B cell (primary cell): ENCODE results near the gene CCDC170. TPM values are rescaled to one million over a fixed set of nuclear protein-coding genes. Genes with fewer than 3 reads are reported as not detected.

Experiments used
- ATAC-seq: fragments of 200-7000 bp; cut with Tn5 transposase; one replicate; pipeline ENCODE4 v1.10.0; 2021; ENCODE audit warnings: low read depth, mild to moderate bottlenecking, moderate number of reproducible peaks, moderate library complexity
- CTCF ChIA-PET: fragments of 350-600 bp; sonication (Branson Sonifier 250); formaldehyde crosslinking; loops from one replicate; lab custom pipeline; 2021; ENCODE audit warnings: antibody characterized with exemption, inconsistent platforms; lab: Charles Lee
- POLR2A ChIA-PET: fragments of 350-600 bp; sonication (Branson Sonifier 250); formaldehyde crosslinking; loops from one replicate; lab custom pipeline; 2021; ENCODE audit warnings: antibody characterized with exemption; lab: Charles Lee
- DNase-seq: peaks from one replicate; pipeline ENCODE4 v3.0.0; 2013
- H2AFZ ChIP-seq: 2 replicates; pipeline ENCODE4 v1.6.1; 2012; ENCODE audit warnings: mild to moderate bottlenecking, low read depth, low read length; ENCODE audit not compliant: insufficient read depth, poor library complexity, severe bottlenecking
- H3K27ac ChIP-seq, 2 donors: 1 replicate in 1 of 2; 2 replicates in 1 of 2; pipeline ENCODE4 v1.5.1; 2012 to 2013; ENCODE audit warnings: low read length in 2 of 2, mild to moderate bottlenecking in 2 of 2, moderate library complexity in 1 of 2
- H3K27me3 ChIP-seq, 4 experiments: fragments of 200-600 bp in 1 of 4; sonication (generic) in 1 of 4; replicated peaks in 1 of 4; 1 replicate in 2 of 4; 2 replicates in 2 of 4; pipeline versions ENCODE4 v1.6.1 to v1.7.0; 2013 to 2016; ENCODE audit warnings: low read length in 3 of 4, mild to moderate bottlenecking in 2 of 4, mixed read lengths in 1 of 4, moderate library complexity in 1 of 4; ENCODE audit not compliant: insufficient read depth in 4 of 4, control insufficient read depth in 3 of 4; ENCODE audit errors: control extremely low read depth in 1 of 4
- H3K36me3 ChIP-seq, 2 experiments: replicated peaks in 1 of 2; 1 replicate in 1 of 2; 2 replicates in 1 of 2; pipeline versions ENCODE4 v1.6.1 to v1.7.1; 2013; ENCODE audit warnings: low read length in 1 of 2; ENCODE audit not compliant: insufficient read depth in 2 of 2, control insufficient read depth in 1 of 2; ENCODE audit errors: control extremely low read depth in 1 of 2, extremely low read depth in 1 of 2
- H3K4me1 ChIP-seq, 2 donors: fragments of 200-600 bp in 1 of 2; sonication (generic) in 1 of 2; 1 replicate in 1 of 2; 2 replicates in 1 of 2; pipeline versions ENCODE4 v1.5.1 to v1.6.1; 2013 to 2017; ENCODE audit warnings: low read length in 2 of 2; ENCODE audit not compliant: control insufficient read depth in 2 of 2, insufficient read depth in 2 of 2
- H3K4me2 ChIP-seq: replicated peaks from 2 replicates; pipeline ENCODE3; 2012; ENCODE audit warnings: mild to moderate bottlenecking, low read depth, low read length; ENCODE audit not compliant: poor library complexity, severe bottlenecking
- H3K4me3 ChIP-seq, 5 experiments: fragments of 200-600 bp in 1 of 5; sonication (generic) in 1 of 5; 1 replicate in 3 of 5; 2 replicates in 2 of 5; pipeline versions ENCODE4 v1.5.1 to v1.7.0; 2011 to 2016; ENCODE audit warnings: low read length in 4 of 5, mild to moderate bottlenecking in 4 of 5, low read depth in 2 of 5, control low read depth in 1 of 5, moderate library complexity in 1 of 5; ENCODE audit not compliant: insufficient read depth in 1 of 5; ENCODE audit errors: control extremely low read depth in 1 of 5, extremely low read depth in 1 of 5
- H3K79me2 ChIP-seq: fragments of 200-600 bp; sonication (generic); one replicate; pipeline ENCODE4 v1.6.0; 2016; ENCODE audit warnings: low read length; ENCODE audit not compliant: control insufficient read depth, insufficient read depth
- H3K9ac ChIP-seq: fragments of 200-600 bp; sonication (generic); 2 replicates; pipeline ENCODE4 v1.6.1; 2017; ENCODE audit warnings: mild to moderate bottlenecking, low read length, moderate library complexity
- H3K9me3 ChIP-seq, 3 donors: one replicate each; pipeline versions ENCODE4 v1.6.1 to v1.7.1; 2013; ENCODE audit warnings: low read length in 2 of 3; ENCODE audit not compliant: control insufficient read depth in 2 of 3, insufficient read depth in 1 of 3; ENCODE audit errors: control extremely low read depth in 1 of 3
- H4K20me1 ChIP-seq: 2 replicates; pipeline ENCODE4 v1.6.0; 2012; ENCODE audit warnings: mild to moderate bottlenecking, low read length; ENCODE audit not compliant: insufficient read depth, control insufficient read depth, poor library complexity, severe bottlenecking
- H3K27ac Mint-ChIP-seq: one replicate; pipeline ENCODE4 v1.8.0; 2021; ENCODE audit warnings: mixed read lengths
- H3K27me3 Mint-ChIP-seq: one replicate; pipeline ENCODE4 v1.8.0; 2021; ENCODE audit warnings: mixed read lengths
- H3K4me1 Mint-ChIP-seq: one replicate; pipeline ENCODE4 v1.8.0; 2021; ENCODE audit warnings: mixed read lengths
- H3K4me3 Mint-ChIP-seq: one replicate; pipeline ENCODE4 v1.8.0; 2021; ENCODE audit warnings: mixed read lengths
- H3K9me3 Mint-ChIP-seq: one replicate; pipeline ENCODE4 v1.8.0; 2022; ENCODE audit warnings: mixed read lengths; ENCODE audit not compliant: insufficient read depth
- CTCF ChIP-seq: fragments of 200-600 bp; IDR thresholded peaks from one replicate; pipeline ENCODE4 v1.8.0; 2022; ENCODE audit warnings: antibody characterized with exemption, mild to moderate bottlenecking
- EZH2 ChIP-seq: IDR thresholded peaks from 2 replicates; pipeline ENCODE4 v1.6.1; 2012; ENCODE audit warnings: borderline replicate concordance, low read depth, mild to moderate bottlenecking, moderate library complexity, low read length; ENCODE audit not compliant: insufficient read depth, poor library complexity, severe bottlenecking
- WGBS: methylation state at CpG from one replicate; pipeline ENCODE4 v1.1.5; 2013; ENCODE audit warnings: missing lambda C conversion rate; ENCODE audit not compliant: insufficient coverage; 5-methylcytosine and 5-hydroxymethylcytosine counted together
- intact Hi-C: fragments of 100-400 bp; cut with micrococcal nuclease; formaldehyde crosslinking; loops from one replicate; pipeline ENCODE4 v1.10.0; 2022
- polyA plus RNA-seq: library from polyadenylated mRNA; depleted of rRNA; stranded (reverse); fragments of >200 nt; gene quantifications from 2 replicates; pipeline ENCODE4 v1.2.3, GENCODE V29; 2012
- total RNA-seq, 2 donors: library from RNA; stranded (reverse); fragments of 120-200 nt in 1 of 2; gene quantifications; 1 replicate in 1 of 2; 2 replicates in 1 of 2; pipeline versions ENCODE4 v1.2.3 to v1.2.4, GENCODE V29; 2013 to 2022

Gene CCDC170
- total and polyA plus RNA-seq, 2 donors (not counting 1 experiment from before 2014, with no cell fraction given): 0.01 TPM; not detected in 1

DNA sequence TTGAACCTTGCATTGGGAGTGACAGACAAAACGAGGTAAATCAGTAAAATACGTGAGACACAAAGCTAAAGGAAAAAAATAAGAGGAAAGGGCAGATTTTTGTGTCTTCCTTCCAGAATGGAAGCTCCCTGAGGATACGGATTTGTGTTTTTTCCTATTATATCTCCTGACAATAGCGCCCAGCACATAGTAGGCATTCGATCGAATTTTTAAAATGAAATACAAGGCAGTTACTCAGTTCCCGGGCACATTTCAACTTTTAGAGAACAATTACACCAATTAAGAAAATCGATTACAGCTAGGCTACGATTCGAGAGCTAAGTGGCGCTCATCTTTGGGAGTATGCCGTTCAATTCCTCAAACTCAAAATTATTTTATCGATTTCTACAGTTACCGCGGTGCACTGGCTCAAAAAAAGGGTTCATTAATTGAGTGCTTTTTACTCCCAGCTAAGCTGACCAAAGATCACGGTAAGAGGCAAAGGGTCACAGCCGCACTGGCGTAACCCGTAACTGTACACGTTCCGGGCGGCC, 42.3 kb upstream of the CCDC170 start:
- peak overlapping the region in 1 of 2 donors; percentile 88 for H3K27ac ChIP-seq
- H4K20me1 ChIP-seq: no peaks in the 10 kb centered on the region
- DNase-seq (no peak), ATAC-seq (no peak)
- peak overlapping the region; percentile 84 for H3K9ac ChIP-seq
- peaks cover 43% of the 10 kb centered on the region for H3K79me2 ChIP-seq
- ChIA-PET POLR2A (interaction anchor here (2.1 kb wide), 1 partner anchor 61 kb away, joined by 16 read pairs; no protein-coding TSS in a partner anchor), CTCF (interaction anchor here (0.9 to 3.3 kb wide), 6 partner anchors 10 to 437 kb away, joined by 3 to 11 read pairs (median 6); no protein-coding TSS in a partner anchor)
- no peaks in the 10 kb centered on the region for H3K9me3 ChIP-seq
- peak overlapping the region; percentile 96 for H2AFZ ChIP-seq
- peak overlapping the region; percentile 84 for H3K4me2 ChIP-seq
- H3K27me3 ChIP-seq: no peaks in the 10 kb centered on the region
- peak overlapping the region; percentile 88 for H3K27ac Mint-ChIP-seq
- H3K4me3 Mint-ChIP-seq: peak overlapping the region; percentile 97
- peak overlapping the region; percentile 74 to 94 (median 80) for H3K4me3 ChIP-seq
- peaks cover 18 to 20% of the 10 kb centered on the region in 2 donors for H3K4me1 ChIP-seq
- WGBS: 1% methylated on average over 20 of the region's 22 CpGs
- H3K9me3 Mint-ChIP-seq: no peaks in the 10 kb centered on the region
- intact Hi-C loops: loop anchor here (5.0 to 10.0 kb wide), 2 partner anchors 851 to 1707 kb away; partner anchors contain the start of genes NUP43 and PCMT1
- TF ChIP-seq CTCF (no peak), EZH2 (no peak)
- peaks cover 31% of the 10 kb centered on the region for H3K4me1 Mint-ChIP-seq
- no peaks in the 10 kb centered on the region for H3K27me3 Mint-ChIP-seq
- no peaks in the 10 kb centered on the region for H3K36me3 ChIP-seq
